Loucy (cell line): ENCODE data around the gene TSHZ2.

Source experiments
- EZH2phosphoT487 ChIP-seq: fragments of 200-600 bp; IDR thresholded peaks from 2 replicates; pipeline ENCODE4 v1.6.1; 2018; ENCODE audit warnings: antibody characterized with exemption, mild to moderate bottlenecking, moderate library complexity, borderline replicate concordance
- TF ChIP-seq, protein P1 (sequence below): fragments of 200-600 bp; sonication (generic); conservative IDR thresholded peaks from 2 replicates; pipeline ENCODE4 v1.5.1; 2014; ENCODE audit warnings: mild to moderate bottlenecking, antibody characterized with exemption, low read length

DNA sequence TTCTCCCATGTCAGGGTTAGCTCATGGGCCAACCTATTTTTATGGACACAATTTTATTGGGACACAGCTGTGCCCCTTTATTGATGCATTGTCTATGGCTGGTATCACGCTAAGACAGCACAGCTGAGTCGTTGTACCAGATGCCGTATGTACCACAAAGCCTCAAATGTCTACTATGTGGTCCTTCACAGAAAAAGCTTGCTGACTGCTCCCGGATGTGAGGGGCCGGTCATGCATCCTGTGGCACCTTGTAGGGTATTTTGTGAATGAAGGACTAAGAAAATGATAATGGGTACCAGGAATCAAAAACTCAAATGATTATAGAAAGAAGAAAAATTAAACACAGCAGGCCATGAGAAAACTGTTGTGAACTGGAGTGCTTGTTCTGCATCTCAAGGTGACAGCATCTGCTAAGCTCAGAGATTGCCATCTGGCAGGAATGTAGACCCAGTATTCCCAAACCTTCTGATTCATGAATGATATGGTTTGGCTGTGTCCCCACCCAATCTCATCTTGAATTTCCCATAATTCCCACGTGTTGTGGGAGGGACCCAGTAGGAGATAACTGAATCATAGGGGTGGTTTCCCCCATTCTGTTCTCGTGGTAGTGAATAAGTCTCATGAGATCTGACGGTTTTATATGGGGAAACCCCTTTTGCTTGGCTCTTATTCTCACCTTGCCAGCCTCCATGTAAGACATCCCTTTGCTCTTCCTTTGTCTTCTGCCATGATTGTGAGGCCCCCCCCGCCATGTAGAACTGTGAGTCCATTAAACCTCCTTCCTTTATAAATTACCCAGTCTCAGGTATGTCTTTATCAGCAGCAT lies 248.5 kb downstream of the TSHZ2 start:
- TF ChIP-seq, protein P1, sequence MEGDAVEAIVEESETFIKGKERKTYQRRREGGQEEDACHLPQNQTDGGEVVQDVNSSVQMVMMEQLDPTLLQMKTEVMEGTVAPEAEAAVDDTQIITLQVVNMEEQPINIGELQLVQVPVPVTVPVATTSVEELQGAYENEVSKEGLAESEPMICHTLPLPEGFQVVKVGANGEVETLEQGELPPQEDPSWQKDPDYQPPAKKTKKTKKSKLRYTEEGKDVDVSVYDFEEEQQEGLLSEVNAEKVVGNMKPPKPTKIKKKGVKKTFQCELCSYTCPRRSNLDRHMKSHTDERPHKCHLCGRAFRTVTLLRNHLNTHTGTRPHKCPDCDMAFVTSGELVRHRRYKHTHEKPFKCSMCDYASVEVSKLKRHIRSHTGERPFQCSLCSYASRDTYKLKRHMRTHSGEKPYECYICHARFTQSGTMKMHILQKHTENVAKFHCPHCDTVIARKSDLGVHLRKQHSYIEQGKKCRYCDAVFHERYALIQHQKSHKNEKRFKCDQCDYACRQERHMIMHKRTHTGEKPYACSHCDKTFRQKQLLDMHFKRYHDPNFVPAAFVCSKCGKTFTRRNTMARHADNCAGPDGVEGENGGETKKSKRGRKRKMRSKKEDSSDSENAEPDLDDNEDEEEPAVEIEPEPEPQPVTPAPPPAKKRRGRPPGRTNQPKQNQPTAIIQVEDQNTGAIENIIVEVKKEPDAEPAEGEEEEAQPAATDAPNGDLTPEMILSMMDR: no peak
- no peak for TF ChIP-seq EZH2phosphoT487
